HG03575 (cell line): Measurements from ENCODE around the gene SPATA21.

Experiments used
- ATAC-seq: cut with Tn5 transposase; IDR thresholded peaks from one replicate; pipeline ENCODE4 v1.9.1; 2021; ENCODE audit not compliant: unreplicated experiment, insufficient number of reproducible peaks, low FRiP score; ENCODE audit errors: extremely low read depth

SPATA21 gene

DNA sequence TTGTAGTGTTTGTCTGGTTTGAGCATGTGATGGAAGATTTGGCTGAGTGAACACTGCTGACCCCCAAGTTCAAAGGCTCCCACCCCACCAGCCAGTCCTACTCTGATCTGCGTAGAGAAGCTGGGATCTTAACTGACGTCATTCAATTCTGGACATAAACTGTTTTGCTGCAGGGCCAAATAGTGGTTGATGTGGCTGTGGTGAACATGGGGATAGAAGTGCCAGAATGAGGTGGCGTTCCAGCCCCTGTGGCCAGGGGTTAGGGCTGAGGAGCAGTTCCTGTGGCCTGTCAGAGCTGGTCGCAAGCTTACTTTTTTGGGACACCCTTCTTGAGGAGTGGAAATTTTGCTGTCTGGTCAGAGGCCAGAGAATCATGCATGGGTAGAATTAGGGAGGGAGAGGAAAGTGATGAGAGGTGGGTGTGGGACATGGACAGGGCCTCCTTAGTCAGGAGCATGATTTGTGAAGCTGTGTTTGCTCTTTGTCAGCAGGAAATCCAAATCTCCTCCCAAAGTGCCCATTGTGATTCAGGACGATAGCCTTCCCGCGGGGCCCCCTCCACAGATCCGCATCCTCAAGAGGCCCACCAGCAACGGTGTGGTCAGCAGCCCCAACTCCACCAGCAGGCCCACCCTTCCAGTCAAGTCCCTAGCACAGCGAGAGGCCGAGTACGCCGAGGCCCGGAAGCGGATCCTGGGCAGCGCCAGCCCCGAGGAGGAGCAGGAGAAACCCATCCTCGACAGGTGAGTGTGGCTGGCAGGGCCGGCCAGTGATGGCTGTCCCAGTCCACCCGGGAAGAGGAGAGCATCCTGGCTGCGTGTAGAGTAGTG is 44.3 kb downstream of the SPATA21 start:
- ATAC-seq: no peak

DNA sequence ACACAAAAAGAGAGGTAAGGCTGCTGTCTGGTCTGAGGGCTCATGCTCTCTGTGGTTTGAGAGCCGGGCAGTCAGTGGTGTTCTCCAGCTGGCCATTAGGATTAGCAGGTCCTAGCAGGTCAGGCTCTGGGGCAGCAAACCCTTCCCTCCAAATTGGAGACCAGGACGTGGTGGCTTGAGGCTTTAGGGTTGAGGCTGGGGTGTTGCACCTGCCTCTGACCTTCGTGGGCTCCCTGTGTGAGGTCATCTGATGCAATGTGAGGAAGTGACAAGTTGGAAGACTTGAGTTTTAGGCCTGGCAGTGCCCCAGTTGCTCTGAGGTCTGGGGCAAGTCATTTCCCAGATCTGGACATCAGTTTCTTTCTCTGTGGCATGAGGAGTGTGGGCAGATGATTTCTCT is 45.8 kb downstream of the SPATA21 start:
- ATAC-seq: no peak

DNA sequence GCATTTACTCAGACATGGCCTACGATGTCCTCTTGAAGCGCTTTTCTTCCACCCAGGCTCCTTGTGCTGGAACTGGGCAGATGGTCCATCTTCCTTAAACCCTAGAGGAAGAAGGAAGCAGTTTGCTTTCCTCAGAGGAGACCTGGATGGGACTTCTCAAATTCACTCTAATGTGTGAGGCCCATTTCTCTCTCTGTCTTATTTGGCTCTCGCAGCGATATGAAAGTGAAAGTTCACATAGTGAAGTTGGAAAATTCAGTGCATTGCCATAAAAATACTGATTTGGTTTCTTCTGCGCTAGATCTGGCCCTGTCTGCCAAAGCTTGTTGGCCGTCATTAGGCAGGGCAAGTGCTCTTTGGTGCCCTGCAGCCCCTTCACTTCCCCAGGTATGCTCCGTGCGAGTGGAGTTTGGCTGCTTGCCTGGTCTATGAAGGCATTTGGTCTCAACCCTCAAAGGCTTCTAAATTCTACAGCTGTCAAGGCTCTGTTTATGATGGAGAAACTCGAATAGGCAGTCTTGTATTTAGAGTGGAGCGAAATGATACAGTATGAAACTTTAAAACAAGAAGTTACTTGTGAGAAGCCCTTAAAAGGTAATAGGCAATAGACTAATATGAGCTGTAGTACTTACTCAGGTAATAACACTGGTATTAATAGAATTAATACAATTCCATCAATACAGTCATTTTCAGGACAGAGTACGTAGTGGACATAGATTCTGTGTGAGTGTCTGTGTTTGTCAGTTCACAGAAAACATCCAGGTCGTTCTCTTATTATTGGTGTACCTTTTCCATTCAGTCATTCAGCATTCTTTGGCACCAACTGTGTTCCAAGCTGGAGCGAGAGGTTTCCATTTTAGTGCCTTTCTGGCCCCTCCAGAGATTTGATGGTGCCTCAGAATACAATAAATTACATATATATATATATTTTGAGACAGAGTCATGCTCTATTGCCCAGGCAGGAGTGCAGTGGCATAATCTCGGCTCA is 49.7 kb downstream of the SPATA21 start:
- ATAC-seq: no peak

DNA sequence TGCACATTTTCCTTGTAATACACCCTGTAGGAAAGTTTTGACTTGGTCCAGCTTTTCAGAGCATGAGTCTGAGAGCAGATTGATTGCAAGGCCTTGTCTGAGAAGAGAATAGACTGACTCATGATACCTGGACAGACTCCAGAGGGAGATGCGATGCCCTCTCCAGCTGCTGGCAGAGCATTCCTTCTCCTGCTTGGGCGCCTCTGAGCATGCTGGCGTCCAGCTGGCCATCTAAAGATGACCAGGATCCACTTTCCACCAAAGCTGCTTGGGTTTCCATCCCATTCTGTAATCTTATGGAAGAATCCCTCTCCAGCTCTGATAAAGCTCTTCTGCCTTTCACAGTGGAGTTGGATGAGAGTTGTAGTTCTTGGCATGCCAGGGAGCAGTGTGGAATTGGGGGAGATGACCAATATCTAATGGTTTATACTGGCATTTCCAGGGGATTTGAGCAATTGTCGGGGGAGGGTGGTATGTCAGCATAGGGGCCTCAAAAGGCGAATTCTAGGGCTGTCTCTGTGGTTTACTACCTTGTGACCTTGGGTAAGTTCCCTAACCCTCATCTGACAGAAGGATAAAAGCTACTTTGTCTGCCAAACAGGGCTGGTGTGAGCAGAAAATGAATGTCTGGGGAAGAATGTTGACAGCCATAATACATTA is 50.6 kb downstream of the SPATA21 start:
- ATAC-seq: no peak

DNA sequence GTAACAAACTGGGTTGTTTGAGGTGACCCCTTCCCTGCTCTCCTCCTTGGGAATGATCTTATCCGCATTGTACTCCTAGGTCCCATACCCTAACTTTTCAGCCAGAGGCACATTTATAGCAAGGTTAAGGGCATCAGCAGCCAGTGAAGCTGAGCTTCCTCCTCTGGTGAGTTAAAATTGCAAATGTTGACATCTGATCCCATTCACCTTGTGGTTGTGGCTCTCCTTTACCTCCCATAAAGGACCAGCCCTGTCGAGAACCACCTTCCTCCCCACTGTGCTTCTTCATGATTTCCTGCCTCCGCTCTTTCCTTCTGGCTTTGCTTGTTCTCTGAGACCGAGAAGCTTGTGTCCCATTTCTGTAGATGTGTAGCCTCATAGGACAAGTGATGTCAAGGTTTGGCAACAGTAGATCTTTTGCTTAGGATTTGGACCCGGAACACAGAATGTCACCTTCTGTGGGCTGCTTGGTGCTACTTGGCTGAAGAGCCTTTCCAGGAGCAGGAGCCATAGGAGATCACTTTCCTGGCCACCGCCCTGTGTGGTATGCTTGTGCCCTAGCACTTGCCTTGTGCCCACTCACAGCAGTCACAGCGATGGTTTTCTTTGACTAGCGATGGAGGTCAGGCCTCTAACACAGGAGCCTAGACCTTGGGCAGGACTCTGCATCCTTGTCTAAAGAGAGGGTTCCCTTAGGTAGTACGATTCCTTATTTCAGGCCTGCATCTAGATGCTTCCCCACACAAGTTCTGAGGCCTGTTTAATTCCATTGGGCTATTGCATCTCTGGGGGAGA is 51.4 kb downstream of the SPATA21 start:
- ATAC-seq: no peak

DNA sequence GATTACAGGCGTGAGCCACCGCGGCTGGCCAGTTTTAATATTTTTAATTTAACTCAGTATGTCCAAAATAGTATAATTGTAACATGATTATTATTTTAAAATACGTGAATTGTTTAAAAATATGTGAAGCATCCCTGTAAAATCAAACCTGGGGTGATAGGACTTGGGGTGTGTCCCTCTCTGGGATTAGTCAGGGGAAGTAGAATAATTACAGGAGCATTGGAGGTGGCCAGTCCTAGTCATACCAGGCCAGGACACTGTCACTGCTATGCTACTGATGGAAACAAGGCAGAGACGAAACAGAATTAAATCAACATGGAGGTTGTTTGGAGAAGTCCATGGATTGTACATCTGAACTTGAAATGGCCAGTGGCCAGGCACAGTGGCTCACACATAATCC is 53.3 kb downstream of the SPATA21 start:
- no peak for ATAC-seq

DNA sequence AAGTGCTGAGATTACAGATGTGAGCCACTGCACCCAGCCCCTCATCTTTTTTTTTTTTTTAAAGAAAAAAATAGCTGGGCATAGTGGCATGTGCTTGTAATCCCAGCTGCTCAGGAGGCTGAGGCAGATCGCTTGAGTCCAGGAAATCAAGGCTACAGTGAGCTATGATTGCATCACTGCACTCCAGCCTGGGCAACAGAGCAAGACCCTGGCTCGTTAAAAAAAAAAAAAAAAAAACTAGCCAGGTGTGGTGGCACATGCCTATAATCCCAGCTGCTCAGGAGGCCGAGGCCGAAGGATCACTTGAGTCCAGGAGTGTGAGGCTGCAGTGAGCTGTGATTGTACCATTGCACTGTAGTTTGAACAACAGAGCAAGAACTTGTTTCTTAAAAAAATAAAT is 56.4 kb downstream of the SPATA21 start:
- ATAC-seq: no peak

DNA sequence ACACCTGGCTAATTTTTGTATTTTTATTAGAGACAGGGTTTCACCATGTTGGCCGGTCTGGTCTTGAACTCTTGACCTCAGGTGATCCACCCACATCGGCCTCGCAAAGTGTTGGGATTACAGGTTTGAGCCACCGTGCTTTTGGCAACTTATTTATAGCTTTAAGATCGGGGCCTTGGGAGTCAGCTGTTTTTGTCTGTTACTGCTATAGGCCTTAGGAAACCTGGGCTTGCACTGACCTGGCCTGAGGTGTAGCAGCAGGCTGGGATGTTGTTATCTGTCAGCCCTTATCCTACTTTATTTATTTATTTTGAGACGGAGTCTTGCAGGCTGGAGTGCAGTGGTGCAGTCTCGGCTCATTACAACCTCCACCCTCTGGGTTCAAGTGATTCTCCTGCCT is 58.8 kb downstream of the SPATA21 start:
- ATAC-seq: no peak

DNA sequence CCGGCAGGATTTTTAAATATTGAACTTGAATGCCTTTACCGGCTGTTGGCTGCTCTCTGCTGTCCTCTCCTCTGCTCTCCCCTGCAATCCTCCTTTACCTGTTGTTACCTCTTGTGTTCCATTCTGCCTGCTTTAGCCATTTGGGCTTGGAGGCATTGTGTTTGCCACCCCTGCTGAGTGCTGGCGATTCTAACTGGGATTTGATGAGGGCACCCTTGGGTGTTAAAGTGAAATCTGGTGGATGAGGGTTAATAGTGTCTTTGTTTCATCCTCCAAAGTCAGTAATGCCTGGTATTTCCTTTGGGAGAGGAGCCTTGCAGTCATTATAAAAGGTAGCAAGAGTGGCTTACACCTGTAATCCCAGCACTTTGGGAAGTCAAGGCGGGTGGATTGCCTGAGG is 60.3 kb downstream of the SPATA21 start:
- ATAC-seq: no peak

DNA sequence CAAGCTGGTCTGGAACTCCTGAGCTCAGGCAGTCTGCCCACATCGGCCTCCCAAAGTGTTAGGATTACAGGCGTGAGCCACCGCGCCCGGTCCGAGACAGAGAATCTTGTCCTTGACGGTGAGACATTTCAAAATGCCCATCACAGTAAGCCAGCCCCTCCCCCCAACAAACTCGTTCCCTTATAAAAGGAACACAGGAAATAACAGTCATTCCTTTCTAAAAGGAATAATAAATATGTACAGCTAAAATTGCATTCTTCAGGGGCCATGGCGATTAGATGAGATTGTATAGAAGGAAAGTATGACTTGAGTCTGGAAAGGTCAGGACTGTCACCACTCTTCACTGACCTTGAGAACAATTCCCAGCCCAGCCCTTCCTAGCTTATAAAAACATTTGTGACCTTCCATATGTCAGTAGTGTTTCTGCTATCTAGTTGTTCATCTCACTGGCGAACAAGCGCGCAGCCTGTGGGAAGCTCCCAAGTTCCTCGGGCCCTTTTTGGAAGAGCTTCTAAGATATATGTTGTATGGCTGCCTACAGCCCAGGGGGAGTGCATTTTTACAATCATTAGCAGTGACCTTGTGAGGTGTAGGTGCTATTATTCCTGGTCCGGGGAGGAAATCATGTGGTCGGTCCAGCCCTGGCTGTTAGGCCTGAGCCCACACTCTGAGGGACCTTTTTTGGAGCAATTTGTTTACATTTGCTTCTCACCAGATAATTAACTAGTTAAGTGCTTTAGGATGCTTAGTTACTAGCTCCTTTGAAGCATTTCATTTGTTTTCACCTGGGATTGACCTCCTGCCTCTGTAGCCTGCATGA is 61.5 kb downstream of the SPATA21 start:
- no peak for ATAC-seq

DNA sequence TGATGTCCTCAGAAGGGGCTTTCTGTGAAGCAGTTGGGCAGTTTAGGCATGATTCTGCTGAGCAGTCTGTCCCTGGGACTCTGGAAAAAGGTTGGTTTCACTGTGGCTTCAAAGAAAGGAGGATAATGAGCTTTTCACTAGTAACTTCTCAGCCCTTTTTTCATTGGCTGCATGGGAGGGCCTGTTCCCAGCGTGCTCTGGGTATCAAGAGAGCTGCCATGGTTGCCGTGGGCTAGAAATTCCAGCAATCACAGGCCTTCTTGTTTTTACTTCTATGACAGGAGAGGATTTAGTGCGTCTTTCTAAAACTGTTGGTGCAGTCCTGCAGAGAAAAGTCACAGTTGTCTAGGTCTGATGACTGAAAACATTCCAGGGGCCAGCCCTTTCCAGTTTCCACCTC is 63.0 kb downstream of the SPATA21 start:
- no peak for ATAC-seq

DNA sequence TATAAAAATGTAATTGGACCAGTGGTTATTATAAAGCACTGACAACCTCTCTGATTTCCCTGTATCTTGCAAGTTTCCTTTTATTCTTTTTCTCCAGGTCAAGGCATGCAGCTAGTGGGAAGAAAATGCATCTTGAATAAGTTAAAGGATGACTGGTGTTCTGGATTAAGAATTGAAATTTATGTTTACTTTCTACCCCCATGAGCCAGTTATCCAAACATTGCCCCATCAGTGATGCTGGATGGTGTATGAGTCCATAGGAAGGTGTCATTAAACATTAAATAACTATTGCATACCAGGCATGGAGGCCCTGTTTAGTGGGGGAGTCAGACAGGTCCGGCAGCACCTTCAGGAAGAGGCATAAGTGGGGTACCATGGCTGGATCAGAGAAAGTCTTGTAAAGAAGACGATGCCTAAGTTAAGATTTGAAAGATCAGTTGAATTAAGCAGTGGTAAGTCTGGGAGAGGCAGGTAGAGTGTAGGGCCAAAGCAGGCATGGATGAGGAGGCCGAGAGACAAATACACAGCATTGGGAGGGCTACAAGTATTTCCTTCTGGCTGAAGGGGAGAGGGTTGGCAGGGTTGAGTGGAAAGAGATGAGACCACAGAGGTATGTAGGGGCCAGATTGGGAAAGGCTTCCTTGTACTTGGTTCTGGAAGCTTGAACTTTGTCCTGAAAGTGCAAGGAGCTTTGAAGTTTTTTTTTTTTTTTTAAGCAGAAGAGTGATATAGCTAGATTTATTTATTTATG is 64.5 kb downstream of the SPATA21 start:
- ATAC-seq: no peak

DNA sequence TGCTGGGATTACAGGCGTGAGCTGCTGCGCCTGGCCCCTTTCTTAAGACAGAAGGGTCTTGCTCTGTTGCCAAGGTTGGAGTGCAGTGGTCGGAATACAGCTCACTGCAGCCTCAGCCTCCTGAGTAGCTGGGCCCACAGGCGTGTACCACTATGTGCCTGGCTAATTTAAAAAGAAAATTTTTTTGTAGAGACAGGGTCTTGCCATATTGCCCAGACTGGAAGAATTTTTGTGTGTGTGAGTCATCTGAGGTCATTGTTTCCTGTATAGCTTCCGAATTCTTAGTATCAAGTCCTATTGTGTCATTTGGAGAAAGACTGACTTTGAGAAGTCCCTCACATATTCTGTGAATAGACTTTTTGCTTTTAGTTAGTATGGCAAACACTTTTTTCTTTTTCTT is 65.5 kb downstream of the SPATA21 start:
- ATAC-seq: no peak

DNA sequence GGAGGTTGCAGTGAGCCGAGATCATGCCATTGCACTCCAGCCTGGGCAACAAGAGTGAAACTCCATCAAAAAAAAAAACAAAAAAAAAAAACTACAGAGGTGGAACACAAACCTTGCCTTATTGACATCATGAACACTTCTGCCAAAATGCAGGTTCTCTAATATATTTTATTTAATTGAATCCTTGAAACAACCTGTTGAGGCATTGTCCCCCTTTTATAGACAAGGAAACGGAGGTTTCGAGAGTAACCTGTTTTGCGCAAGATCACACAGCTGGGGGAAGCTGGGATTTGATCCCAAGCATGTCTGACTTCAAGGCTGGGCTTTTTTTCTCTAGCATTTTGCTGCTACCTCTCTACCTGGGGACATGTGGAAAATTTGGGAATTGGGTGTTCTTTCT is 67.4 kb downstream of the SPATA21 start:
- ATAC-seq: no peak

DNA sequence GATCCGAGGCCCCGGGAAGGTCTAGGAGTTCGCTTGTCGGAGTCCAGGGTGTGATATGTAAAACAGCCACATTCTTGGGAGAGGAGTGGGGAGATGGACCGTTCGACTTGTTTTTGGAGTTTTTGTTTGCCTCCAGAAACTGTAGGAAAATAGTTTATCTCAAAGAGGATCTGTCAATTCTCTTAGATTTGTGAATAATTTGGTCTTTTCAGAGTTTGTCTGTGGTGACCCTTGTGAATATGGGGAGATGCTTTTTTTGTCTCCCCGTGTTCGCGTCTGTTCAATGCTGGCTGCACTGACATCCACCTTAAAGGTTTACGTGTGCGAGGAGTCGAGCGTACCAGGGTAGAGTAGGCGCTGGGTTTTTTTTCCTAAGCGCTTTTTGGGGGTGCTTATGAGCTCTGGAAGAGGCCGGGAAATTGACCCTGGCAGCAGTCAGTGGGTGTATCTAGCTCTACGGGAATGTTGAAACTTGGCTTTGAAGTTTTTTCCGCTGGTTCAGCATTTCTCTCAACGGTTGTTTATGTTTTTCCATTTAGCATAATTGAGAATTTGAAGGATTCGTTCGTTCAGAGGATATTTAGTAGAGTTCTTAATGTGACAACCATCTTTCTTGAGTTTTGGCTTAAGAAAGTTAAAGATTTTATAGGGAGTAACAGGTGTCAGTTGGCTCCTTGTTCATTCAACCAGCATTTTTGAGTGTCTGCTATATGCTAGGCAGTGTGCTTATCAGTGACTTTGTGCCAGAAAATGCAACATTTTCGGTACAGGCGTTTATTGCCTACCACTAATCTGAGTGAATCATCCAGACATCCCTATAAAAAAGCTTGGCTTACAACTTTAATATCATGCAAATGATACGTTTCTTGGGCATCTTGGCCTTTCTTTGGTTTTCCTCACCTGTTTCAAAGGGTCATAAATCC is 69.0 kb downstream of the SPATA21 start:
- no peak for ATAC-seq

DNA sequence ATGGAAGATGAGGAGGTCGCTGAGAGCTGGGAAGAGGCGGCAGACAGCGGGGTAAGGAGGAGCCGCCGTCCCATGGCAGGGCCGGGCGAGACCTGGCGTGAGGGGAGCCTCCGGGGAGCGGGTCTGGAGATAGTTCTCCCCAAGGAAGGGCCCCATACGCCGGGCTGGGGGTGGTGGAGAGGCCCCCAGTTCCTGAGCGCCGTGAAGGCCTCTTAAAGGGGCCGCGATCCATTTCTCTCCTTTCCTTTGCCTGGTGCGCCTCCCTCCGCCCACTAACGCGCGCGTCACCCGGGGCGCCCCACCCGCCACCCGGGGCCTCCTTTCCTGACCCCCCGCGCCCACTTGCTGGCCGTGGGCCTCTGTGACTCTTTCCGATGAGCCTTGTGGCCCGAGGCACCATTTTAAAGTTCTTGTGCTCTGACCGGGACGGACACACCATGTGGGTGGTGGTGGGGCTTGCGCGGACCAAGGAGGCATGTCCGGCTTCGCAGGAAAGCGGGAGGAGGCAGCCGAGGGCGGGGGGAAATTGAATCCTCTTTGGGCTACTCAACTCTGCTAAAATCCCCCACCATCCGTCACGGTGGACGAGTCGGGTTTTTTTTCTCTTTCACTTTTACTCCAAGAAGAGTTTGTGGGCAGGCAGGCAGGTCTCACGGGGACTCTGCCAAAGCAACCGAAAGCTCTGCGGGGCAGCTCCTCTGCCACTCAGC is 69.8 kb downstream of the SPATA21 start:
- ATAC-seq: no peak
